H1 (cell line): ENCODE measurements around the gene DHRS7B. TPM values are rescaled to one million over a fixed set of nuclear protein-coding genes. Genes with fewer than 3 reads are reported as not detected.

Experiments used
- CTCF ChIA-PET: fragments of 300-600 bp; sonication (Branson Sonifier 250); formaldehyde crosslinking; loops from one replicate; lab custom pipeline; 2021; ENCODE audit not compliant: partially characterized antibody; lab: Charles Lee
- POLR2A ChIA-PET: fragments of 300-600 bp; sonication (Branson Sonifier 250); formaldehyde crosslinking; loops from one replicate; lab custom pipeline; 2021; ENCODE audit warnings: inconsistent platforms; ENCODE audit not compliant: partially characterized antibody; lab: Charles Lee
- DNase-seq, 2 experiments: peaks; one replicate each; pipeline versions ENCODE4 v3.0.0 to v3.0.0-alpha.2; 2010 to 2022; ENCODE audit warnings: low spot score in 2 of 2, low read depth in 1 of 2, mixed read lengths in 1 of 2
- FAIRE-seq: peaks from 2 replicates; lab custom pipeline; 2011; peaks lifted over from hg19 to GRCh38; lab: Jason Lieb, UNC
- H2AFZ ChIP-seq: 2 replicates; pipeline ENCODE4 v1.8.1; 2012; ENCODE audit warnings: low read length, inconsistent platforms
- H2AK5ac ChIP-seq: 2 replicates; pipeline ENCODE4 v1.6.1; 2013; ENCODE audit warnings: low read depth, low read length
- H2BK120ac ChIP-seq: replicated peaks from 2 replicates; pipeline ENCODE3; 2013; ENCODE audit warnings: low read depth, low read length, inconsistent platforms
- H2BK12ac ChIP-seq: 2 replicates; pipeline ENCODE4 v1.6.1; 2013; ENCODE audit warnings: low read depth, low read length
- H2BK15ac ChIP-seq: 2 replicates; pipeline ENCODE4 v1.6.1; 2013; ENCODE audit warnings: low read length
- H2BK20ac ChIP-seq: 2 replicates; pipeline ENCODE4 v1.6.1; 2013; ENCODE audit warnings: low read length
- H2BK5ac ChIP-seq: 2 replicates; pipeline ENCODE4 v1.6.1; 2013; ENCODE audit warnings: low read depth, low read length
- H3K14ac ChIP-seq: 2 replicates; pipeline ENCODE4 v1.6.1; 2013; ENCODE audit warnings: inconsistent platforms; ENCODE audit not compliant: insufficient read length
- H3K18ac ChIP-seq: 2 replicates; pipeline ENCODE4 v1.6.1; 2013; ENCODE audit warnings: low read length; ENCODE audit errors: extremely low read depth
- H3K23ac ChIP-seq: 2 replicates; pipeline ENCODE4 v1.6.1; 2013; ENCODE audit warnings: inconsistent platforms; ENCODE audit not compliant: insufficient read length
- H3K23me2 ChIP-seq: 2 replicates; pipeline ENCODE4 v1.6.1; 2013; ENCODE audit warnings: low read depth, low read length
- H3K27ac ChIP-seq: 2 replicates; pipeline ENCODE4 v1.6.1; 2011; ENCODE audit warnings: low read depth, low read length, inconsistent platforms
- H3K27me3 ChIP-seq, 4 experiments: replicated peaks in 1 of 4; 1 replicate in 1 of 4; 2 replicates in 3 of 4; pipeline versions ENCODE4 v1.6.1 to v1.8.1; 2011 to 2013; ENCODE audit warnings: low read length in 3 of 4, mild to moderate bottlenecking in 3 of 4, inconsistent platforms in 2 of 4, mixed read lengths in 2 of 4, moderate library complexity in 1 of 4; ENCODE audit not compliant: control insufficient read depth in 3 of 4, insufficient read depth in 3 of 4; ENCODE audit errors: extremely low read depth in 1 of 4
- H3K36me3 ChIP-seq, 4 experiments: 2 replicates each; pipeline versions ENCODE4 v1.6.1 to v1.8.1; 2011 to 2013; ENCODE audit warnings: mild to moderate bottlenecking in 4 of 4, low read length in 3 of 4, moderate library complexity in 2 of 4, control low read depth in 1 of 4, inconsistent platforms in 1 of 4; ENCODE audit not compliant: insufficient read depth in 4 of 4, control insufficient read depth in 2 of 4
- H3K4ac ChIP-seq: replicated peaks from 2 replicates; pipeline ENCODE3; 2013; ENCODE audit warnings: low read length, low read depth, mixed read lengths, inconsistent platforms; ENCODE audit not compliant: insufficient read length
- H3K4me1 ChIP-seq, 4 experiments: replicated peaks in 1 of 4; 1 replicate in 1 of 4; 2 replicates in 3 of 4; pipeline versions ENCODE4 v1.6.1 to v1.8.1; 2011 to 2013; ENCODE audit warnings: low read length in 3 of 4, inconsistent platforms in 2 of 4, mixed read lengths in 1 of 4; ENCODE audit not compliant: insufficient read depth in 4 of 4, control insufficient read depth in 3 of 4
- H3K4me2 ChIP-seq, 2 experiments: 2 replicates each; pipeline versions ENCODE4 v1.6.1 to v1.8.1; 2011 to 2013; ENCODE audit warnings: low read depth in 2 of 2, low read length in 2 of 2, control low read depth in 1 of 2, inconsistent platforms in 1 of 2, mild to moderate bottlenecking in 1 of 2; ENCODE audit not compliant: insufficient read depth in 1 of 2
- H3K4me3 ChIP-seq, 4 experiments: fragments of 200-600, 300-600 bp in 1 of 4; sonication (generic), shearing (Covaris generic), sonication (Bioruptor Twin) in 1 of 4; 2 replicates each; pipeline versions ENCODE4 v1.5.1 to v1.8.1; 2011 to 2016; ENCODE audit warnings: low read length in 4 of 4, low read depth in 3 of 4, control low read depth in 2 of 4, inconsistent platforms in 2 of 4, mild to moderate bottlenecking in 2 of 4, mixed read lengths in 1 of 4, moderate library complexity in 1 of 4; ENCODE audit not compliant: insufficient read depth in 2 of 4; ENCODE audit errors: extremely low read depth in 1 of 4
- H3K56ac ChIP-seq: replicated peaks from 2 replicates; pipeline ENCODE3; 2013; ENCODE audit warnings: low read depth, mild to moderate bottlenecking, mixed read lengths, low read length, inconsistent platforms; ENCODE audit not compliant: insufficient read length
- H3K79me1 ChIP-seq: 2 replicates; pipeline ENCODE4 v1.6.1; 2013; ENCODE audit warnings: low read depth, low read length, control low read depth
- H3K79me2 ChIP-seq, 2 experiments: 2 replicates each; pipeline versions ENCODE4 v1.6.1 to v1.8.1; 2012 to 2013; ENCODE audit warnings: low read length in 2 of 2, mild to moderate bottlenecking in 2 of 2, inconsistent platforms in 1 of 2; ENCODE audit not compliant: insufficient read depth in 2 of 2, control insufficient read depth in 1 of 2
- H3K9ac ChIP-seq, 4 experiments: replicated peaks in 1 of 4; 1 replicate in 1 of 4; 2 replicates in 3 of 4; pipeline versions ENCODE4 v1.6.1 to v1.8.1; 2011 to 2013; ENCODE audit warnings: low read depth in 3 of 4, low read length in 3 of 4, control low read depth in 2 of 4, mild to moderate bottlenecking in 2 of 4, moderate library complexity in 2 of 4, inconsistent platforms in 1 of 4; ENCODE audit errors: extremely low read depth in 1 of 4
- H3K9me3 ChIP-seq, 2 experiments: 2 replicates each; pipeline versions ENCODE4 v1.6.1 to v1.8.1; 2012 to 2013; ENCODE audit warnings: mild to moderate bottlenecking in 2 of 2, moderate library complexity in 2 of 2, control low read depth in 1 of 2, inconsistent platforms in 1 of 2, low read depth in 1 of 2, low read length in 1 of 2, mixed read lengths in 1 of 2; ENCODE audit not compliant: insufficient read depth in 2 of 2
- H4K20me1 ChIP-seq, 2 experiments: replicated peaks in 1 of 2; 2 replicates each; pipeline versions ENCODE3 to v1.8.1; 2011 to 2013; ENCODE audit warnings: inconsistent platforms in 2 of 2, low read length in 2 of 2, mild to moderate bottlenecking in 1 of 2; ENCODE audit not compliant: insufficient read depth in 2 of 2, control insufficient read depth in 1 of 2
- H4K5ac ChIP-seq: 2 replicates; pipeline ENCODE4 v1.6.1; 2013; ENCODE audit warnings: low read length, low read depth, mixed read lengths, inconsistent platforms; ENCODE audit not compliant: insufficient read length
- H4K8ac ChIP-seq: 2 replicates; pipeline ENCODE4 v1.8.0; 2013; ENCODE audit warnings: mild to moderate bottlenecking, moderate library complexity, low read length, inconsistent platforms; ENCODE audit not compliant: insufficient read depth; ENCODE audit errors: extremely low read depth
- H4K91ac ChIP-seq: replicated peaks from 2 replicates; pipeline ENCODE3; 2013; ENCODE audit warnings: low read length, mixed read lengths, inconsistent platforms; ENCODE audit not compliant: insufficient read length
- ASH2L ChIP-seq: fragments of 200-600, 300-600 bp; sonication (generic); IDR thresholded peaks from one replicate; pipeline ENCODE4 v1.7.1; 2017; ENCODE audit warnings: low read length
- BRCA1 ChIP-seq: IDR thresholded peaks from 2 replicates; pipeline ENCODE4 v1.6.1; 2012; ENCODE audit warnings: low read depth, low read length, improper control_type of control experiment
- HDAC2 ChIP-seq, 2 experiments: fragments of 300-600 bp in 1 of 2; sonication (generic) in 1 of 2; IDR thresholded peaks; 2 replicates each; pipeline ENCODE4 v1.6.1; 2011 to 2012; ENCODE audit warnings: low read depth in 2 of 2, low read length in 2 of 2, mild to moderate bottlenecking in 2 of 2, moderate library complexity in 2 of 2, borderline replicate concordance in 1 of 2, inconsistent platforms in 1 of 2
- RAD21 ChIP-seq, 2 experiments: IDR thresholded peaks in 1 of 2; conservative IDR thresholded peaks in 1 of 2; 2 replicates each; pipeline ENCODE4 v1.6.1; 2011; ENCODE audit warnings: low read depth in 2 of 2, low read length in 2 of 2, improper control_type of control experiment in 1 of 2, inconsistent platforms in 1 of 2, mild to moderate bottlenecking in 1 of 2, moderate library complexity in 1 of 2
- WGBS, 2 experiments: shearing (Covaris generic) in 1 of 2; methylation state at CpG; one replicate each; pipeline versions ENCODE4 v1.1.6 to v1.1.7; 2013 to 2015; ENCODE audit warnings: low lambda C conversion rate in 2 of 2, mixed read lengths in 2 of 2, inconsistent platforms in 1 of 2, low coverage in 1 of 2, missing lambda C conversion rate in 1 of 2; ENCODE audit not compliant: insufficient replicate concordance in 2 of 2, insufficient coverage in 1 of 2, insufficient read length in 1 of 2; ENCODE audit errors: extremely low coverage in 1 of 2, missing lambda C conversion rate in 1 of 2; 5-methylcytosine and 5-hydroxymethylcytosine counted together
- polyA plus RNA-seq, 7 experiments: library from polyadenylated mRNA; depleted of rRNA in 3 of 7; stranded (reverse) in 5 of 7; unstranded in 2 of 7; fragments of >200 nt in 5 of 7; fragments of 200-250 nt in 2 of 7; gene quantifications; 1 replicate in 5 of 7; 2 replicates in 1 of 7; 4 replicates in 1 of 7; pipeline versions ENCODE4 v1.2.1 to v1.2.3, GENCODE V29; 2011 to 2013; ENCODE audit warnings: missing spikeins in 2 of 7, mixed read lengths in 2 of 7
- total RNA-seq: library from RNA; stranded (reverse); fragmentation: NEBNext Ultra II Directional; extraction: Animal tissue kit (Norgen Biotek cat#: 25700); gene quantifications from 2 replicates; pipeline ENCODE4 v1.2.1, GENCODE V29; 2021

The DHRS7B gene
- total and polyA plus RNA-seq, 2 of the 8 experiments (the other 6 are each of a cell fraction or from before 2014, with no cell fraction given), result 11.0 to 27.9 TPM

DNA sequence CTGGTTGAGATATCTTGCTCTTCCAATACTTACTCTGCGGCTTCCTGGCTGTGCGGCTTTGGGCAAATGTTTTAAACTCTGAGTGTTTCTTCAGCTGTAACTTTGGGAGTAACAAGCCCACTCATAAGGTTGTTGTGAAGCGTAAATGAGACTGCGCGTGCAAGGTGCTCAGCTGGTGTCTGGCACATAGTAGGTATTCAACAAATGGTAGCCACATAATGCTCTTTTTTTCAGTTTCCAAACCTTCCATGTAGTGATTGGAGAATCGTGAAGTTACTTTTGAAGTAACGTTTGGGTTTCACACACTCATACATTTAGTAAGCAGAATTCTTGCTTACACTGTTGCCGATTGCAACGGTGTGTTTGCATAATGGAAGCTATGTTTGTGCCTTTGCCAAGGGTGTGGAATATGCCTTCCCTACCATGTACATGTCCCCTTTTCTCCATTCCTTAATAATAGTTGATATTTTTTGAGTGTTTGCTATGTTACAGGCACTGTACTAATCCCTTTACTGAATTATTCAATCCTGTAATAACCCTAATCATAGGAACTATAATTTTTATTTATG lies 829 bp downstream of the DHRS7B start:
- 45% methylated on average over 9 of the region's 9 CpGs; no CpG with 5 or more reads in 1 of the 2 experiments for WGBS, 2 experiments
- Histone ChIP-seq H3K9me3 (no peaks in the 10 kb centered on the region), H3K9ac (peak overlapping the region; percentile 52 to 87 (median 76)), H3K79me1 (peaks cover 2% of the 10 kb centered on the region; the same call in 1 of the 2 replicates), H4K20me1 (no peaks in the 10 kb centered on the region), H3K27ac (peak overlapping the region; percentile 87; the same call in 1 of the 2 replicates), H3K79me2 (peaks cover 0 to 31% of the 10 kb centered on the region in 2 experiments; a peak in 2 of 4 replicates), H3K4me3 (peak overlapping the region; percentile 66 to 84 (median 76)), H3K4ac (no peak overlapping the region), H2BK120ac (no peak overlapping the region), H3K27me3 (no peaks in the 10 kb centered on the region; a peak in 1 of 7 replicates), H3K56ac (no peak overlapping the region), H2BK5ac (no peak overlapping the region), H2BK12ac (no peak overlapping the region), H3K4me1 (peaks cover 0 to 4% (median 2%) of the 10 kb centered on the region in 4 experiments; a peak in 4 of 7 replicates), H3K23ac (no peak overlapping the region), H3K14ac (no peak overlapping the region), H3K36me3 (no peaks in the 10 kb centered on the region), H2AFZ (peak overlapping the region; percentile 68; the same call in 1 of the 2 replicates), H2BK20ac (no peak overlapping the region), H2AK5ac (no peak overlapping the region), H3K4me2 (peak overlapping the region; percentile 77 to 100), H4K91ac (no peak overlapping the region), H2BK15ac (no peak overlapping the region), H3K23me2 (peaks cover 10% of the 10 kb centered on the region), H4K8ac (no peak overlapping the region), H3K18ac (no peak overlapping the region), H4K5ac (no peak overlapping the region)
- DNase-seq (no peak), FAIRE-seq (no peak)
- ChIA-PET CTCF (interaction anchor here (0.8 to 3.3 kb wide), 6 partner anchors 10 to 238 kb away, joined by 3 to 29 read pairs (median 8); no protein-coding TSS in a partner anchor), POLR2A (interaction anchor here (0.6 to 3.1 kb wide), 7 partner anchors 18 to 112 kb away, joined by 3 to 13 read pairs (median 3); partner anchors contain the start of gene USP22)
- TF ChIP-seq ASH2L, result no peak
- TF ChIP-seq BRCA1, result no peak
- TF ChIP-seq HDAC2 (IDR thresholded peaks at IDR 0.05; ENCODE audit: borderline replicate concordance in 1 of 2, low read depth in 2 of 2, low read length in 2 of 2), result no peak
- TF ChIP-seq RAD21 (IDR thresholded peaks at IDR 0.05 in 1 of 2, conservative IDR thresholded peaks at IDR 0.05 in 1 of 2; ENCODE audit: low read depth in 2 of 2, low read length in 2 of 2), result no peak
